GM21526 (cell line): ENCODE measurements around the gene ARHGAP22.

ENCODE experiments used
- ATAC-seq: cut with Tn5 transposase; IDR thresholded peaks from one replicate; pipeline ENCODE4 v1.9.1; 2021; ENCODE audit warnings: moderate library complexity; ENCODE audit not compliant: unreplicated experiment, low FRiP score

Gene ARHGAP22

DNA sequence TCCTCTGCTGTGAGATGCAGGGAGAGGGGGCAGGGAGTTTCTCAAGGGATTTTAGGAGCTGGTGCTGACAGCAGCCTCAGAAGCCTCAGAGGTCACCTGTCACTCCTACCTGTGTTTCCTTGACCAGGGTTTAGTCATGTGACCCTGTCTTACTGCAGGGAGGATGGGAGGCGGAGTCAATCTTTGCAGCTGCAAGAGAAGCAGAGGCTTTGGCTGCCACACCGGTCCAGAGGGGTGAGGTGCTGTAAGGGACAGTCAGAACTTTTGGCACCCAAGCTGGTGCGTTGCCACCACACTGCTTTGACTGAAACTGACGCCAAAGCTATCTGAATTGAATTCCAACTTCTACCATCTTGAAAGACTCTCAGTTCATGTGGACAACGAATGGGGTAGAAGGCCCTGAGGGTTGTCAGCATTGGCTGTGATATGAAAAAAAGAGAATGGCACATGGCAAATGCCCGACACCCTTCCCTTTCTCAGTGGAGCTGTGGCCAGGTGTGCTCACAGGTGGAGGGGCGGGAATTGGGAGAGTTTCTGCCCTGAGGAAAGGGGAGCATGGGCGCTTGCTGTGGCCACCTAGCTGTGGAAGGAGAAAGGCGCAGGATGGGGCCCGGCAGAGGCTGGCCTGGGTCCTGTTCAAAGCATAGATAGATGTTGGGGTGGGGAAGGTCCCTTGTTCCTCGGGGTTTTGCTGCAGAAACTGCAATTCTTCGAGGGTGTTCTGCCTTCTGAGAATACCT is 69.3 kb downstream of the ARHGAP22 start:
- ATAC-seq = no peak

DNA sequence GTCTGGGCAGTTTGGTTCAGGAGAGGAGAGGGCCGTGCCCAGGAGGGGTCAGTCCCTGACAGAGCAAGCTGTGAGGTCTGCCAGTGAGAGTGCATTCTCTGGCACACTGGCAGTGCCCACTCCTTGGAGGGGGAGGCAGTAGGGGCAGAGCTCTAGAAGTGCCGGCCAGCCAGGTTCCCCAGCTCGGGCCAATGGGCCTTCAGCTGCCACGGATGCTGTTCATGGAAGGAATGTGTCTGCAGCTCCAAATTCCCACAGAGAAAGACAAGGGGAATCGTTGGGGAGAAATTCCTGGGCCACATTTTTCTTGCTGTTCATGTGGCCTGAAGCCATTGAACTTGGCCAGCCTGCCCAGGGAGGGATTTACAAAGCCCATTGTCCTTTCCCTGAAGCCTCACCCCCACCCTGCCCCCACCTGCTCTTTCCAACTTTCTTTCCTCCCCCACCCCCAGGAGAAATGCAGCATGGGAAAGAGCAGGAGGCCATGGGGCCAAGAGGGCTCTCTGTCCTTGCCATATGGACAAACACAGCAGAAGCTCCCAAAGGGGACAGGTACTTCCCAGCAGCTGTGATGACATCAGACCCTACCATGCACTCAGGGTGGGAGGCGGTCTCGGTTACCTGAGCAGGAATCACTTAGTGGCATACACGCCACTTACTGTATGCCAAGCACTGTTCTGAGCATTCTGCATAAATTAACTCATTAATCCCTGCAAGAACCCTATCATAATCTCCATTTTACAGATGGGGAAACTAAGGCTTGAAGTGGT is 70.7 kb downstream of the ARHGAP22 start:
- no peak for ATAC-seq

DNA sequence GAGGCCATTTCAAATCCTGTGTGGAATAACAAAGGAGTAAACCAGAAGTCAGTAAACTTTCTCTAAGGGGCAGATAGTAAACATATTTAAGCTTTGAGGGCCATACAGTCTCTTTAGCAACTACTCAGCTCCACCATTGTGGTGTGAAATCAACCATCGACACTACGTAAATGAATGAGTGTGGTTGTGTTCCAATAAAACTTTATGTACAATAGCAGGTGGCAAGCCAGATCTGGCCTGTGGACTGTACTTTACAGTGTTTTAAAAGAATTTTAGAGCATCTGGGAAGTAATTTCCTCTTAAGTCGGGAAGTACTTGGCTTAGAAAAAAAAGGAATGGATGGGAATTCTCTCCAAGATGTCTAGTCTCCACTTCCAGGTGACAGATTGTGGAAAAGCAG is 71.3 kb downstream of the ARHGAP22 start:
- no peak for ATAC-seq

DNA sequence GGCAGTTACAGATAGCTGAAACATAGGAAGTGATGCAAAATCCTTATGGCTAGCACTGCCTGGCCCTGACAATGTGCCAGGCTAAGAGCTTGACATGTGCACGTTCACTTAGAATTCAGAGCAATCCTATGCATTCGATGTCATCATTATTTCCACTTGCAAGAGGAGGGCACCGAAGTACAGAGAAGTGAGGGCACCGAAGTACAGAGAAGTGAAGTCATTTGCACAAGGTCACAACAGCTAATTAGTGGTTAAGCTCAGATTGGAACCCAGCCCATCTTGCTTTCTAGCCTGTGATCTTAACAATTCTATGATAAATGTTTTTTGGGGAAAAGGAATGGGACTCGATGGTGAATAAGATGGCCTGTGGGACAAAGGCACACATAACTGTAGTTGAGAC is 73.4 kb downstream of the ARHGAP22 start:
- no peak for ATAC-seq

DNA sequence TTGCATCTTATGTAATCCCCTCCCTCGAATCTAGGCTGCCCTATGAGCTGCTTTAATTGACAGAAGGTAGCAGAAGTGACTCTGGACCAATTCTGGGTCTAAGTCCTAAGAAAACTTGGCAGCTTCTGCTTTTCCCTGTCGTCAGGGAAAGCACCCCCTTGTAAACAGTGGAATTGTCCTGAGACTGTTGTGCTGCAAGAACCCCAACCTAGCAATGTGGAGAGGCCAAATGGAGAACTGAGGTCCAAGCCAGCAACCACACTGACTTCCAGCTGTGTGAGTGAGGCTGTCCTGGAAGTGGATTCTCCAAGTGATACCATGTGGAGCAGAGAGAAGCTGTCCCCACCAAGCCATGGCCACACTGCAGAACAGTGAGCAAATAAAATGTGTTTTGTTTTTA is 75.5 kb downstream of the ARHGAP22 start:
- no peak for ATAC-seq

DNA sequence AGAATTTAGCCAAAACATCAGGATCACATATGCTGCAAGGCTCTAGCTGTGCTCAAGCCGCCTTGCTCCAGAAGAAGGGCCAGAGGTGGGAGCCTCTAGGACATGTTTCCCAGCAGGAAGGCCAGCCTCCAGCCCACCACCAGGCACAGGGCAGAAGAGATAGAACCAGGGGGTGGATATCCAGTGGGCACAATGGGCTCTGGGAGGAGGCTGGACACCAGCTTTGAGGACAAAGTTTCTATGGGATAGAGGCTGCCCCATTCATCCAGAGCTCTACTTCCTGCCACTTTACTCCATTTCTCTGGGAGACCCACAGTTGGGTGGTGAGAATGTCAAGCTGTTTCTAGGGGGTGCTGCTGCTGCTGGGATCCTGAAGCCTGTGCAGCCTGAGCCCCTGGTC is 77.1 kb downstream of the ARHGAP22 start:
- no peak for ATAC-seq

DNA sequence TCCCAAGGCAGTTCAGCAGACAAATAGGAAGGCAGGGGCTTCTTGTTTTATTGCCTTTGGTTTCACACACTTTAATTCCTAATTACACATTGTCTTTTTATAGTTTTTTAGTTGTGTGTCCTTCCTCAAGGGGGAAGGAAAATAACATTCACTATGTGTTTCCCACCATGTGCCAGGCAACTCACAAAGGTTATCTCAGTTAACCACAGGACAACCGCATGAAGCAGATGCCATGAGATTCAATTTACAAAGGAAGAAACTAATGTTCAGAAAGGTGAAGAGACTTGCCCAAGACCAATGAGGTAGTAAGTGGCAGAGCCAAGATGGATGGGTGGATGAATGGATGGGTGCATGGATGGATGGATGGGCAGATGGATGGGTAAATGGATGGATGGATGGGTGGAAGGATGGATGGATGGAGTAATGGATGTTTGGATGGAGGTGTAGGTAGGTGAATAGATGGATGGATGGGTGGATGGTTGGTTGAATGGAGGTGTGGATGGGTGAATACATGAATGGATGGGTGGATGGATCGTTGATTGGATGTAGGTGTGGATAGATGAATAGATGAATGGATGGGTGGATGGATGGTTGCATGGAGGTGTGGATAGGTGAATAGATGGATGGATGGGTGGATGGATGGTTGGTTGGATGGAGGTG is 77.9 kb downstream of the ARHGAP22 start:
- ATAC-seq = no peak

DNA sequence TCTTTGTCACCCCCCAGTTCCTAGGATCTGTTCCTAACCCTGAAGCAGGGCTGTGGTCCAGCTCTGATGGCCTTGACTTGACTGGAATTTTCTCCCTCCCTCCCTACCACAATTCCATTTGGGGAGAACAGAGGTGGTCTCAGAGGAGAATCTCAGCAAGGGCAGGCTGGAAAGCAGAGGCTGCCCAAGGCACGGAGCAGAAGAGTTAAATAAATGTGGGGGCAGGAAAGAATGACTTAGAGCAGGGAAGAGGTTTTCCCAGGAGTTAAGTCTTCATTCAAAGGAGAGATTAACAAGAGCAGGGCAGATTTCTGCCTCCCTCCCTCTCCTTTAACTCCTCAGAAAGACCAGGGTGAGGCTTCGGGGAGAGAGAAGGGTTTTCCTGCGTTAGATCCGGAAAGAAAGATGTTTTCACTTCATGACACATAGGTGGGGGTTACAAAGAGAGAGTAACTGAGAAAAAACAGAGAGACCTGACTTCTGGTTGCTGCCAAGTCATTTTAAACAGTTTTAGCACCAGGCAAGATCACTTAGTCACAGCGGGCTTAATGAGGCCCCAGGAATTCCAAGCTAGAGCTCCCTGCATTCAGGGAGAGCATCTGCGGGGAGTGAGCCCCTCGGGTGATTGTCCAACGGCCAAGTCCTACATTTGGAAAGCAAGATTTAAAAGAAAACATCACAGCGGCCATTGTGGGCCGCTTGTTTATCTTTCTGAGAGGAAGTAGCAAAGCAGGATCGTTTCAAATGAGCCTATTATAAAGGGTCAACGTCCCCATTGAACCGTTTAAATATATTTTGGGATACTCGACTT is 78.7 kb downstream of the ARHGAP22 start:
- ATAC-seq = no peak

DNA sequence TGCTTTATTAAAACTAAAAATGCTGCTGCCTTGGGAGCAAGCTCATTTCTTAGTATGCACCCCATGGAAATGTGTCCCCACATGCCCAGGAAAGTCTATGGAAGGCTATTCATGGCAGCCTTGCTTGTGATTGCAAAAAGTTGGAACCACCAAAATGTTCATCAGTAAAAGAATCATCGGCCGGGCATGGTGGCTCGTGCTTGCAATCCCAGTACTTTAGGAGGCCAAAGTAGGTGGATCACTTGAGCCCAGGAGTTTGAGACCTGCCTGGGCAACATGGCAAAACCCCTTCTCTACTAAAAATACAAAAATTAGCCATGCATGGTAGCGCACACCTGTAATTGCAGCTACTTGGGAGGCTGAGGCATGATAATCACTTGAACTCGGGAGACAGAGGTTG is 79.8 kb downstream of the ARHGAP22 start:
- no peak for ATAC-seq

DNA sequence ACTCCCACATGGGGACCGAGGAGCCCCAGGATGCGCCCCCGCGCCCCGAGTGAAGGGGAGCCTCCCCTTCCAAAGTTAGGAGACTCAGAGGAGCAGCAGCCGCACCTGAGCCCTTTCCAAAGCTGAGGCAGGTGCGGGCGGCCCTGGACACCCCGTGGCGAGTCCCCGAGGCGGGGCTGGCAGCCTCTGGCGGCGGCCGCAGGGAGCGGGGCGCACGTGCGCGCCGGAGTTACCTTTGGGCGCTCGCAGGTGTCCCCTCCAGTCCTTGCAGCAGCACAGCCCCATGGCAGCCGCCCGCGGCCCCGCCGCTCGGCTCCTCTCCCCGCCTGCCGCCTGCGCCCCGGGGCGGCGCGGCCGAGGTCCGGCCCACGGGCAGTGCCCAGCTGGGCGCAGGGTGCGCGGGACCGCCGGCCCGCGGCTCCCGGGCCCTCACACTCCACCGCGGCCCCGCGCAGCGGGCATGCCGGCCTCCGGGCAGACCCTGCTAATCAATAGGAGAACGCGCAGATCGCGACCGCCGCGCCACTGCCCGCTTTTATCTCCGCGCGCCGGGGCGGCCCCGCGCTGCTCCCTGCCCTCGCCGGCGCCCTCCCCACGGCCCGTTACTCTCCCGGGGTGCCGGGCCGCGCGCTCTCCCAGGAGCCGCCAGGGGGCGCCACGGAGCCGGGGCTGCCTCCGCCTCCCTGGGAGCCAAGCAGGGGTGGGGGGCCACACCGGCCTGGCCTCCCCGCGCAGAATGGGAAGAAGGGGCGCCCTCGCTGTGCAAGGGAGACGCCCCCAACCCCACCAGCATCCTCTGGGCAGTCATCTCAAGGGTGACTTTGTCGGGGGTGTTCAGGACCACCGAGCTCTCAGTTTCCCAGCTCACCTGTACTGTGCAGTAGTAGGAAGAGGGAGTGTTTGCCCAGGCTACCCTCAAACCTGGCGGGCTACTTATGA is 80.8 kb downstream of the ARHGAP22 start:
- ATAC-seq = no peak

DNA sequence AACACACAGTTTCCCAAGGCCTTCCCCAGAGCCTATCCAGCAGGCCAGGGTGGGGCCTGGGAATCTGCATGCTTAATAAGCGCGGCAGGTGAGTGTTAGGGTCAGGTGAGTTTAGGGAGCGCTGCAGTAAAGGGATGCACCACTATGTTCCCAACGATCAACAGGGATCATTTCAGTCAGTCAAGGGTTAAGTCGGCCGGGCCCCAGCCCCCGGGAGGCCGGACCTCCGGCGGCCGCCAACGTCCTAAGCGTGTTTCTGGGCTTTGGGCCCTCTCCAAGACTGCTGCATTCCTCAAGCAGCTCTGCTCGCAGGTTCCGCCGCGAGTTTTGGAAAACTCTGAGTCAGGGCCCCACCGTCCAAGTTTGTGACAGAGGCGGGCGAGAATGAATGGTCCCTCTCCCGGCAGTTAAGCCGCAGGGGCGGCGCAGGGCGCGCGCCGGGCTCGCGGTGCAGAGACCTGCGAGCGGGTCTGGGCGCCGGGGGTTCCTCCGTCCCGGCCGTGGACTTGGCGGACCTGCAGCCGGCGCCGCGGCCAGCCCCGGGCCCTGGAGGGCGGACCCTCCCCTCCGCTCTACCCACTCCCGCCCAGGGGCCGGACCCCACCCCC is 81.6 kb downstream of the ARHGAP22 start:
- no peak for ATAC-seq

DNA sequence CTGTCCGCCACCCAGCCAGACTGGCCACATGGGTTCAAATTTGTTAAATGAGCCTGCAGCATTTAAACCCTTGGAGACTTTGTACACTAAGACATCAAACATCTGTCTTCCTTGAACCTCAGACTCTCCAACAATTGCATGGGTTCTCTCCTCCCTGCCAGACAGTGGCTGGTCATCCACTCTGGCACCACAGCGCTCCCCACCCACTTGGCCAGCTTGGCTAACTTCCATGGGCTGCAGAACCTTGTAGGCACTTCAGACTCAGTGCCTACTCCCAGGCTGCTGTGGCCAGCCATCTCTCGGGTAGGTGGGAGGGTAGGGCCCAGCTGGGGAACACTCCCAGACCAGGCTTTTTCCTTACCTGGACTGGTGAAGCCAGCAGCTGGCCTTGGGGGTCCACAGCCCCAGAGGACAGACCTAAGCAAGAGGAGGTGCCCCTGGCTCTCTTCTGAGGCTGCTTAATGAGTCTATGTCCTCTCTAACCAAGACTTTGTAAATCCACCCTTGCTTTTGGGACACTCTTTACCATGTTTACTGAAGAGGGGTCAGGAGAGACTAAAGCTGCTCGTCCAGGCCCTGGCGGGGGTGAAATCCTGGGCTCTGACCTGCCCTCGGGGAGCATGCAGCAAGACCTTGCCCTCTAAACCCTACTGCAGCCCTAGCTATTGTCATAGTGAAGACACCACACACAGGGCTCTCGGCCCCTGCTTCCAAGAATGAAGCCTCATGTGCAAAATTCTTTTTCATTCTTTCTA is 82.7 kb downstream of the ARHGAP22 start:
- no peak for ATAC-seq

DNA sequence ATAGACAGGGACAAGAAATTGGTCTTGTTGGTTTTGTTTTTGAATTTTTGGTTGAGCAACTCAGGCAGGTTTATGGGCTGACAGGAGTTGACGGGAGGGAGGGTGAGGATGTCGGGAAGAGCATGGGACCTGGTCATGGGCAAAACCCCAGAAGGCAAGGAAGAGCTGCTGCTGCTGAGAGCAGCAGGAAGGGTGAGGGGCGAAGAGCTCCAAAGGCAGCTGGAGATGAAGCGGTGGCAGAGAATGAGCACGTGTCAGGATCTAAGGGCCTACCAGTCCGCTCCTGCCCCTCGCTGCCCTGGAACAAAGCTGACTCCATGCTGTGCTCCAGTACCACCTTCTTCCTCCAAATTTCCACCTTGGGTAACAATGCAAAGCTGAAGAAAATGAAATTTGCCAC is 84.3 kb downstream of the ARHGAP22 start:
- no peak for ATAC-seq

DNA sequence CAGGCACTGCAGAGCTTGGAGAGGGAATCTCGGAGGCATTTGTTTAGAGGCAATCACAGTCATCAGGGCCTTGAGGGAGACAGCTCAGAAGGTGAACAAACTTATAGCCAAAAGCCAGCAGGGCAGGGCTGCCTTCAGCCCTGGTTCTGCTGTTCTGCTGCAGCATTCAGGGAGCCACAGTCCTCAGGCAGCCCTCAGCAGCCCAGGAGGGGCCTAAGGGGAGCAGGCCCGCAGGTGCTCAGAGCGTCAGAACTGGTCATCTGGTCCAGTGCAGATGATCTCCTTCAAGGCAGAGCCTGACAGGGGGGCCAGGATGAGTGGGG is 84.7 kb downstream of the ARHGAP22 start:
- no peak for ATAC-seq

DNA sequence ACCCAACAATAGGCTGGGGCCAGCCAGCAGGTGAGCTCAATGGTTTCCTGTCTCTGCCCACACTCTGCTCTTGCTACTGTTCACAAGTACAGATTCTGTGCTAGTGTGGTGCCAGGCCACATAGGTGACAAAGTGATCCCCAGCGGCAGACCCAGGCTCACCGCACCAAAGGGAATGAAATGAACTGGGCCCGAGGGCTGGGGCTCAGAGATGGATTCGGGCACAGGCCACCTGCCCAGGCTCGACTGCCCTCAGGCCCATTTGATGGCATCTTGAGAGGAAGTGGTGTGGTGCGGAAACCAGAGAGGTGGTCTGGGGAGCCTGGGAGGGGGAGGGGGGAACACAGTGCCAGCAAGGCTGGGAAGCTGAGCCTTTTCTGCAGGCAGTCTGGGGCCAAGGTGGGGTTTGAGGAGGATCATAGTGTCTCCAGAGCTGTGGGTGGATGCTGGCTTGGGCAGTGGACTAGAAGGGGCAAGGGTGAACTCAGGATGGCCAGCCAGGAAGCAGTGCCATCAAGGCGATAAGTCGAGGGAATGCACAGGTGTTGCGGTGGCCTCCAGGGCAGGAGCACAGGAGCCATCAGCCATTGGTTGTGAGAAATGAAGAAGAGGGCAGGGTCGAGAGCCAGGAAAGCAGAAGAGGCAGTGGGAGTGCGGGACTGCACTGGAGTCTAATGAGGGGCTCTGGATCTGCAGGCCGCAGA is 85.2 kb downstream of the ARHGAP22 start:
- ATAC-seq = no peak

DNA sequence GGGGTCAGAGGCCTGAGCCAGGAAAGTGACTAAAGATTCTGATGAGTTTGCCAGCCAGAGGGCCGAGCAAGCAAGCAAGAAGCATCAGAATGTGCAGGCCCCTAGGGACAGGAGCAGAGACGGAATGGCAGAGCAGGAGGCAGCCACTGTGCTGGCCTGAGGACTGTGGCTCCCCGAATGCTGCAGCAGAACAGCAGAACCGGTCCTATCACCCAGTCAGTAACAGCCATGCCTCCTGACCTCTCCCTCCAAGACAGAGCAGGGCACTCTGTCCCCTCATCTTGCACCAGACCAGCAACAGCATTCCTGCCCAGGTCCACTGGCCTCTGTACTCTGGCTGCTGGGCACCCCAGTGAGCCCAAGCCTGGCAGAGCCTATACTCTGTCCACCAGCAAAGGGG is 85.9 kb downstream of the ARHGAP22 start:
- ATAC-seq = no peak

DNA sequence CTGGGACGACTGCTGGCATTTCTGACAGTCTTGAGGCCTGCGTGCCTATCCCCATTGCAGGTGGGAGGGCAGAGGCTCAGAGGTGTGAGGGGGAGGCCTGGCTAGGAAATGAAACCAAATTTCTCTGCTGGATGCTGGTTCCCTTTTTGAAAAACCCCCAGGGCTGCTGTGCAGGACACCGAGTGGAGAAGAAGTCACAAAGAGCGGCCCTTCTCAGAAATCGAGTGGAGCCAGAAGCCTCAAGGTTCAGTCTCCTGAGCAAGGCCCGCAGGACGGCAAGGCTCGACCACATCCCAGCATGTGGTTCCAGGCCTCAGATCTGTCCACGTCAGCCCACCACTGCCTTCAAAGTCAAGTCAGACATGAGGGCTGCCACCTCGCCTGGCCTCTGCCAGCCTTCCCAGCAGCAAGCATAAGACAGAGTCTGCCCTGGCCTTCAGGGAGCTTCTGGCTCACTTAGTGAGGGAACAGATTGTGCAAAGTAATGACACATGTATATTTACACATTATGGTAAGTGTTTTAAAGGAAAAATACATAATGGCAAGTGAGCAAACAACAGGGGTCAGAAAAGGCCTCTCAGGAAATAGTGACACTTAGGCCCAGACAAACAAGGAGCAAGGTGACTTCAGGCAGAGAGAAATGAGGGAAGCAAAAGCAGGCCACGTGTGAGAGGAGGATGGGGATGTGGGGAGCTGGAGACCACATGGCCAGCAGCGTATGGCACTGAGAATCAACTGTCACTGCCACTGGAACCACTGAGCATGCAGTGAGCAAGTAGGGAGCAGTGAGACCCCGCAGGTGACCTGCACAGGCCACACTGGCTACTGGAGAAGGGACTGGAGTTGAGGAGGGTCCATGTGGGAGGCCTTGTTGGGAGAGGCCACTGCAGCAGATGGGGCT is 86.7 kb downstream of the ARHGAP22 start:
- ATAC-seq = no peak
